HCT116 (cell line): ENCODE measurements around the gene RECQL5. TPM values are rescaled to one million over a fixed set of nuclear protein-coding genes. Genes with fewer than 3 reads are reported as not detected.

Source experiments
- ATAC-seq: fragments of 200-7000 bp; cut with Tn5 transposase; 2 replicates; pipeline ENCODE4 v1.9.1; 2020; ENCODE audit warnings: mild to moderate bottlenecking, moderate library complexity
- BruUV-seq: library from RNA; stranded (reverse); fragments of 400-500 nt; replicated peaks from 2 replicates; lab custom pipeline; 2021; lab: Mats Ljungman, UMichigan
- CTCF ChIA-PET: fragments of 300-600 bp; sonication (Branson Sonifier 250); formaldehyde crosslinking; loops from one replicate; lab custom pipeline; 2021; ENCODE audit warnings: antibody characterized with exemption; lab: Charles Lee
- POLR2A ChIA-PET: fragments of 300-600, 350-600 bp; sonication (Branson Sonifier 250); formaldehyde crosslinking; loops from one replicate; lab custom pipeline; 2021; ENCODE audit warnings: antibody characterized with exemption; lab: Charles Lee
- RAD21 ChIA-PET, 2 experiments: fragments of 300-600 bp; sonication (Branson Sonifier 250); formaldehyde crosslinking; loops; one replicate each; lab custom pipeline; 2023; ENCODE audit warnings: low total read pairs in 2 of 2; ENCODE audit not compliant: uncharacterized antibody in 2 of 2, unreplicated experiment in 2 of 2, low non-redundant PET in 1 of 2; lab: Charles Lee
- DNase-seq: peaks from one replicate; pipeline ENCODE4 v3.0.0-alpha.2; 2010; ENCODE audit warnings: low read depth, low spot score
- H2AFZ ChIP-seq: fragments of 200-600 bp; shearing (Covaris generic), sonication (generic); 2 replicates; pipeline ENCODE4 v1.6.1; 2017; ENCODE audit warnings: low read depth, mixed run types, mixed read lengths, antibody characterized with exemption, low read length; ENCODE audit not compliant: poor library complexity, severe bottlenecking
- H3K27ac ChIP-seq: 2 replicates; pipeline ENCODE4 v1.5.1; 2012; ENCODE audit warnings: low read depth, low read length
- H3K27me3 ChIP-seq: fragments of 200-600 bp; sonication (generic); 2 replicates; pipeline ENCODE4 v1.6.1; 2016; ENCODE audit warnings: mixed run types, low read length, mixed read lengths; ENCODE audit not compliant: insufficient read depth
- H3K36me3 ChIP-seq, 2 experiments: fragments of 200-500 bp in 1 of 2; fragments of 200-600 bp in 1 of 2; sonication (Bioruptor generic) in 1 of 2; sonication (generic) in 1 of 2; 2 replicates each; pipeline versions ENCODE4 v1.5.1 to v1.6.1; 2014 to 2016; ENCODE audit warnings: low read length in 2 of 2, inconsistent platforms in 1 of 2, mixed read lengths in 1 of 2, mixed run types in 1 of 2; ENCODE audit not compliant: insufficient read depth in 2 of 2, control insufficient read depth in 1 of 2
- H3K4me1 ChIP-seq, 2 experiments: fragments of 200-600 bp in 1 of 2; sonication (generic) in 1 of 2; 2 replicates each; pipeline versions ENCODE4 v1.5.1 to v1.6.1; 2012 to 2017; ENCODE audit warnings: low read length in 2 of 2, inconsistent platforms in 1 of 2, mild to moderate bottlenecking in 1 of 2, mixed read lengths in 1 of 2, mixed run types in 1 of 2, moderate library complexity in 1 of 2; ENCODE audit not compliant: insufficient read depth in 2 of 2, control insufficient read depth in 1 of 2
- H3K4me2 ChIP-seq: fragments of 200-600 bp; sonication (generic); 2 replicates; pipeline ENCODE4 v1.6.1; 2017; ENCODE audit warnings: mixed run types, low read length, mixed read lengths
- H3K4me3 ChIP-seq, 2 experiments: fragments of 200-600 bp in 1 of 2; sonication (generic) in 1 of 2; replicated peaks in 1 of 2; 2 replicates each; pipeline ENCODE4 v1.5.1; 2011 to 2016; ENCODE audit warnings: low read length in 2 of 2, control low read depth in 1 of 2, low read depth in 1 of 2, mild to moderate bottlenecking in 1 of 2, mixed read lengths in 1 of 2, mixed run types in 1 of 2
- H3K79me2 ChIP-seq: fragments of 200-600 bp; sonication (generic); 2 replicates; pipeline ENCODE4 v1.6.1; 2017; ENCODE audit warnings: mild to moderate bottlenecking, mixed run types, low read length, moderate library complexity, mixed read lengths; ENCODE audit not compliant: insufficient read depth
- H3K9ac ChIP-seq: fragments of 200-600 bp; sonication (generic); 2 replicates; pipeline ENCODE4 v1.6.1; 2016; ENCODE audit warnings: low read length, mixed read lengths
- H3K9me2 ChIP-seq: fragments of 200-600 bp; sonication (generic), shearing (Covaris generic); 2 replicates; pipeline ENCODE4 v1.6.1; 2017; ENCODE audit warnings: mixed run types, mild to moderate bottlenecking, moderate library complexity; ENCODE audit not compliant: insufficient read depth
- H3K9me3 ChIP-seq, 2 experiments: fragments of 200-500 bp in 1 of 2; fragments of 200-600 bp in 1 of 2; sonication (Bioruptor generic) in 1 of 2; sonication (generic) in 1 of 2; 2 replicates each; pipeline ENCODE4 v1.6.1; 2014 to 2017; ENCODE audit warnings: low read length in 2 of 2, mixed read lengths in 2 of 2, inconsistent platforms in 1 of 2, low read depth in 1 of 2, mild to moderate bottlenecking in 1 of 2, mixed run types in 1 of 2, moderate library complexity in 1 of 2; ENCODE audit not compliant: control insufficient read depth in 1 of 2, insufficient read depth in 1 of 2
- H4K20me1 ChIP-seq: fragments of 200-600 bp; sonication (generic), shearing (Covaris generic); 2 replicates; pipeline ENCODE4 v1.6.1; 2017; ENCODE audit warnings: mixed run types, mild to moderate bottlenecking, moderate library complexity; ENCODE audit not compliant: insufficient read depth
- ATF3 ChIP-seq: IDR thresholded peaks from 2 replicates; pipeline ENCODE4 v1.6.1; 2012
- CBX3 ChIP-seq: IDR thresholded peaks from 2 replicates; pipeline ENCODE4 v1.6.1; 2012; ENCODE audit warnings: low read depth
- CEBPB ChIP-seq: IDR thresholded peaks from 2 replicates; pipeline ENCODE4 v1.6.1; 2012; ENCODE audit warnings: low read depth
- CTCF ChIP-seq, 3 experiments: fragments of 200-600 bp in 1 of 3; sonication (generic) in 1 of 3; IDR thresholded peaks in 2 of 3; conservative IDR thresholded peaks in 1 of 3; 2 replicates each; pipeline ENCODE4 v1.5.1; 2012 to 2017; ENCODE audit warnings: low read depth in 2 of 3, low read length in 2 of 3, antibody characterized with exemption in 1 of 3, borderline replicate concordance in 1 of 3, control low read depth in 1 of 3, mild to moderate bottlenecking in 1 of 3, mixed read lengths in 1 of 3, mixed run types in 1 of 3, moderate library complexity in 1 of 3; ENCODE audit not compliant: insufficient read depth in 1 of 3
- EGR1 ChIP-seq: IDR thresholded peaks from 2 replicates; pipeline ENCODE4 v1.6.1; 2012; ENCODE audit warnings: low read depth
- EZH2 ChIP-seq: fragments of 200-600 bp; sonication (generic); IDR thresholded peaks from 2 replicates; pipeline ENCODE4 v1.6.1; 2017; ENCODE audit warnings: antibody characterized with exemption, mixed run types
- EZH2phosphoT487 ChIP-seq: fragments of 200-600 bp; IDR thresholded peaks from 2 replicates; pipeline ENCODE4 v1.6.1; 2018; ENCODE audit warnings: antibody characterized with exemption, borderline replicate concordance
- FOSL1 ChIP-seq: IDR thresholded peaks from 2 replicates; pipeline ENCODE4 v1.6.1; 2012; ENCODE audit warnings: low read depth
- JUND ChIP-seq: IDR thresholded peaks from 2 replicates; pipeline ENCODE4 v1.6.1; 2012
- POLR2A ChIP-seq: IDR thresholded peaks from 2 replicates; pipeline ENCODE4 v1.7.0; 2011; ENCODE audit warnings: borderline replicate concordance; ENCODE audit not compliant: insufficient read depth, insufficient read length; ENCODE audit errors: extremely low read depth
- POLR2AphosphoS5 ChIP-seq: IDR thresholded peaks from 2 replicates; pipeline ENCODE4 v1.6.1; 2011; ENCODE audit warnings: mild to moderate bottlenecking, low read depth, low read length, moderate library complexity
- RAD21 ChIP-seq: IDR thresholded peaks from 2 replicates; pipeline ENCODE4 v1.6.1; 2012; ENCODE audit warnings: low read depth, mild to moderate bottlenecking
- REST ChIP-seq: IDR thresholded peaks from 2 replicates; pipeline ENCODE4 v1.6.1; 2012; ENCODE audit warnings: low read depth
- SIN3A ChIP-seq: IDR thresholded peaks from 2 replicates; pipeline ENCODE4 v1.6.1; 2012; ENCODE audit warnings: low read depth
- TCF7L2 ChIP-seq: IDR thresholded peaks from 2 replicates; pipeline ENCODE4 v1.7.0; 2011; ENCODE audit warnings: borderline replicate concordance, inconsistent platforms; ENCODE audit not compliant: insufficient read depth, insufficient read length; ENCODE audit errors: extremely low read depth
- ZFX ChIP-seq: fragments of 450-650 bp; IDR thresholded peaks from 2 replicates; pipeline ENCODE4 v1.6.1; 2017
- ZNF274 ChIP-seq: fragments of 200-500 bp; sonication (Bioruptor generic); IDR thresholded peaks from 2 replicates; pipeline ENCODE4 v1.6.1; 2014; ENCODE audit warnings: mild to moderate bottlenecking, low read depth, low read length, inconsistent platforms
- intact Hi-C: fragments of 100-400 bp; cut with micrococcal nuclease; formaldehyde crosslinking; loops from 2 replicates; pipeline ENCODE4 v1.10.0; 2022
- total RNA-seq: library from RNA; stranded (reverse); gene quantifications from one replicate; pipeline ENCODE4 v1.2.1, GENCODE V29; 2021; ENCODE audit not compliant: unreplicated experiment

Gene RECQL5
- total RNA-seq, 1 experiment from 2014 or later, result 83.3 TPM

GRCh38 chr17:75662511-75662910 is 4.4 kb downstream of the RECQL5 start:
- Histone ChIP-seq H3K4me2 (no peak overlapping the region), H3K27me3 (no peaks in the 10 kb centered on the region), H3K79me2 (peaks cover 24% of the 10 kb centered on the region), H3K36me3 (peaks cover 14 to 28% of the 10 kb centered on the region in 2 experiments; a peak in 2 of 4 replicates), H3K9me2 (no peaks in the 10 kb centered on the region), H3K27ac (no peak overlapping the region), H3K4me3 (no peak overlapping the region), H2AFZ (no peak overlapping the region), H4K20me1 (no peaks in the 10 kb centered on the region), H3K9ac (no peak overlapping the region), H3K9me3 (no peaks in the 10 kb centered on the region), H3K4me1 (peaks cover 6 to 9% of the 10 kb centered on the region in 2 experiments; a peak in 3 of 4 replicates)
- ChIA-PET RAD21 (no interaction called here), POLR2A (no interaction called here), CTCF (interaction anchor here (1.6 to 1.9 kb wide), 2 partner anchors 11 to 29 kb away, joined by 4 to 7 read pairs; partner anchors contain the start of gene SMIM5)
- DNase-seq (no peak), ATAC-seq (no peak)
- no TSS peak for BruUV-seq
- TF ChIP-seq FOSL1 (no peak), EZH2phosphoT487 (no peak)
- intact Hi-C loops, result no loop called here

- Histone ChIP-seq H3K4me3 (no peak overlapping the region), H3K4me1 (peaks cover 6 to 9% of the 10 kb centered on the region in 2 experiments; a peak in 3 of 4 replicates), H3K9me3 (no peaks in the 10 kb centered on the region), H3K27ac (no peak overlapping the region), H3K27me3 (no peaks in the 10 kb centered on the region), H3K4me2 (no peak overlapping the region), H3K9me2 (no peaks in the 10 kb centered on the region), H3K9ac (no peak overlapping the region), H2AFZ (no peak overlapping the region), H3K36me3 (peaks cover 19 to 35% of the 10 kb centered on the region in 2 experiments; a peak in 2 of 4 replicates), H4K20me1 (no peaks in the 10 kb centered on the region), H3K79me2 (peaks cover 14% of the 10 kb centered on the region)
- DNase-seq, result no peak
- ChIA-PET CTCF (interaction anchor here (1.6 to 1.9 kb wide), 2 partner anchors 10 to 28 kb away, joined by 4 to 7 read pairs; partner anchors contain the start of gene SMIM5), RAD21 (no interaction called here), POLR2A (no interaction called here)
- no peak for ATAC-seq
- BruUV-seq, result no TSS peak
- intact Hi-C loops, result no loop called here
- no peak for TF ChIP-seq CBX3
- TF ChIP-seq ATF3, result no peak
- no peak for TF ChIP-seq EZH2phosphoT487
- no peak for TF ChIP-seq CTCF (IDR thresholded peaks at IDR 0.05 in 2 of 3, conservative IDR thresholded peaks at IDR 0.05 in 1 of 3; ENCODE audit: borderline replicate concordance in 1 of 3, insufficient read depth in 1 of 3, low read depth in 2 of 3, low read length in 2 of 3)
- TF ChIP-seq CEBPB, result no peak
- TF ChIP-seq EZH2, result no peak
- no peak for TF ChIP-seq EGR1
- no peak for TF ChIP-seq REST
- no peak for TF ChIP-seq ZFX
- no peak for TF ChIP-seq POLR2A
- no peak for TF ChIP-seq TCF7L2
- no peak for TF ChIP-seq JUND
- no peak for TF ChIP-seq RAD21
- no peak for TF ChIP-seq ZNF274
- no peak for TF ChIP-seq SIN3A
- no peak for TF ChIP-seq POLR2AphosphoS5
Measured at GRCh38 chr17:75661531-75661930, 5.4 kb downstream of the RECQL5 start.
